ENCODE data around the gene HIF3A. TPM values are rescaled to one million over a fixed set of nuclear protein-coding genes. Genes with fewer than 3 reads are reported as not detected.

The HIF3A gene
- polyA plus RNA-seq, 2 of the 4 experiments (the other 2 are of a cell fraction): not detected

DNA sequence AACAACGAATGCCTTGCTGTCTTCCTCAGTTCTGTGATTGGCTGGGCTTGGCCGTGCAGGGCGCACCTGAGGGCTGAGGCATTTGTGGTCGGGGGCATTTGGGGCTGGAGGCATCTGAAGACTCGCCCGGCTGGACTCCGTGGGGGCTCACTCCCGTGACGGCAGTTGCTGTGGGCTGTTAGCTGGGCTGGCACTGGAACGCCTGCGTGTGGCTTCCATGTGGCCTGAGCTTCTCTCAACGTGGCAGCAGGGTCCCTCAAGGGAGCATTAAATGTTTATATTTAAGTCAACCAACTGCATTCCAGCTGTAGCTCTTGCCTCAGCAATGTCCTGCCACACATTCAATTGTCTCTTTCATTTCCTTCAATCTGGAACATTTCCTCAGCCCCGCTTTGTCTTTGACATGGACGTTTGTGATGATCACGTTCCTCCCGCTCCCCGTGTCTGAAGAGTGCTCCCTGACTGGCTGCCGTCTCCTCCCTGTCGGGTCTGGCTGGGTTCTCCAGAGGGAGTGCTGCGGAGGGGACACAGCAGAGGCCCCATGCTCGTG lies 95.5 kb downstream of the HIF3A start:
- no peaks in the 10 kb centered on the region for H3K4me1 ChIP-seq
- WGBS (ENCODE audit: missing lambda C conversion rate): 87% methylated on average over 21 of the region's 21 CpGs
- no peak for DNase-seq (ENCODE audit: low read depth in 1 of 2, low spot score in 1 of 2)
- ChIA-PET CTCF (interaction anchor here (0.6 to 30.8 kb wide), 8 partner anchors 9 to 121 kb away, joined by 3 to 501 read pairs (median 14); partner anchors contain the start of gene PPP5C), POLR2A (no interaction called here)
- no peak for ATAC-seq
- H3K4me3 ChIP-seq: no peak overlapping the region
- H3K4me2 ChIP-seq: no peak overlapping the region
- H3K27ac ChIP-seq: no peak overlapping the region
- peaks cover 6% of the 10 kb centered on the region; the same call in 1 of the 3 replicates for H3K9me3 ChIP-seq
- no peak for FAIRE-seq
- TF ChIP-seq POLR2AphosphoS2 (conservative IDR thresholded peaks at IDR 0.05; ENCODE audit: low read length) (0 out of 2 replicates have a peak, but pooled peaks have one; percentile 41), EP300 (IDR thresholded peaks at IDR 0.05) (no peak)

DNA sequence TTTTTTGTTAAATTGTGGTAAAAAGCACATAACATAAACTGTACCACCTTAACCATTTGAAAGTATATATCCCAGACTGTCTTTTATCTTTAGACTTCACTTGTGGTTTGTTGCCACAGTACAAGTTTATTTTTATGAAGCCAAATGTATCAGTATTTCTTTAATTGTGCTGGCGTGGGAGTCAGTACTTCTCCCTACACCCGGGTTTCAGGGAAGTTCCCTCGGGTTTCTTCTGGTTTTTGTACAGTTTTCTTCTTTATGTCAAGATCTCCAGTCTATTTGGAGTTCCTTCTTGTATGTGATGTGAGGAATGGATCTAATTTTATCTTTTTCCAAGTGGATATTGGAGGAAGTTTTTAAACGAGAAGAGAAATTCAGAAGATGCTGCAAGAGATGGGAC lies 96.0 kb downstream of the HIF3A start:
- TF ChIP-seq CBX2 (IDR thresholded peaks at IDR 0.05; ENCODE audit: borderline replicate concordance, low read depth): no peak
- peaks cover 6% of the 10 kb centered on the region; the same call in 1 of the 3 replicates for H3K9me3 ChIP-seq
- no peak overlapping the region for H3K4me2 ChIP-seq
- H3K4me3 ChIP-seq: no peak overlapping the region
- CTCF ChIA-PET: interaction anchor here (1.2 to 30.8 kb wide), 8 partner anchors 9 to 121 kb away, joined by 4 to 501 read pairs (median 44); no protein-coding TSS in a partner anchor
- POLR2A ChIA-PET: no interaction called here
- H3K4me1 ChIP-seq: no peaks in the 10 kb centered on the region
- no peak for FAIRE-seq
- DNase-seq (ENCODE audit: low read depth in 1 of 2, low spot score in 1 of 2): no peak
- no peak overlapping the region for H3K27ac ChIP-seq
- ATAC-seq: no peak
- whole genome bisulfite sequencing (ENCODE audit: missing lambda C conversion rate): 65% methylated on average over 4 of the region's 4 CpGs

Small RNA genes lying within 50 kb of the gene (small RNA-seq; reads per million reads assigned to genes)
- 0 reads per million in 6 experiments for gene RNU6-924P

Other genes with a start within 250 kb of the HIF3A start
- gene IGFL3, start 172.4 kb upstream of the HIF3A start, polyA plus RNA-seq (2011; rRNA removed): 0.16 TPM in 1 of 2 replicates, not detected in the other
- 0.44 to 1.1 TPM (median 0.66 TPM) in 3 replicates for gene IGFL3, start 172.4 kb upstream of the HIF3A start, polyA plus RNA-seq (2017; fragmentation: RNase III; extraction: RNeasy Plus Mini Kit Qiagen cat#74134 plus additional on column Dnase treatment)
- gene IGFL2, start 148.8 kb upstream of the HIF3A start, polyA plus RNA-seq (2011; rRNA removed): 0.78 and 1.9 TPM in 2 replicates
- gene IGFL2, start 148.8 kb upstream of the HIF3A start, polyA plus RNA-seq (2017; fragmentation: RNase III; extraction: RNeasy Plus Mini Kit Qiagen cat#74134 plus additional on column Dnase treatment): 0.21 to 1.4 TPM (median 1.1 TPM) in 3 replicates
- 0.70 and 0.88 TPM in 2 replicates for gene IGFL1, start 67.3 kb upstream of the HIF3A start, polyA plus RNA-seq (2011; rRNA removed)
- 1.0 to 1.9 TPM (median 1.1 TPM) in 3 replicates for gene IGFL1, start 67.3 kb upstream of the HIF3A start, polyA plus RNA-seq (2017; fragmentation: RNase III; extraction: RNeasy Plus Mini Kit Qiagen cat#74134 plus additional on column Dnase treatment)
- 107 and 126 TPM in 2 replicates for gene PPP5C, start 50.0 kb downstream of the HIF3A start, polyA plus RNA-seq (2011; rRNA removed)
- gene PPP5C, start 50.0 kb downstream of the HIF3A start, polyA plus RNA-seq (2017; fragmentation: RNase III; extraction: RNeasy Plus Mini Kit Qiagen cat#74134 plus additional on column Dnase treatment): 93.5 to 99.8 TPM (median 94.2 TPM) in 3 replicates
- 0.04 TPM in 1 of 2 replicates, not detected in the other for gene CCDC8, start 116.5 kb downstream of the HIF3A start, polyA plus RNA-seq (2011; rRNA removed)
- 0.03 to 0.08 TPM in 2 of 3 replicates, not detected in the other for gene CCDC8, start 116.5 kb downstream of the HIF3A start, polyA plus RNA-seq (2017; fragmentation: RNase III; extraction: RNeasy Plus Mini Kit Qiagen cat#74134 plus additional on column Dnase treatment)
- 0.01 TPM in 1 of 2 replicates, not detected in the other for gene PNMA8C, start 131.9 kb downstream of the HIF3A start, polyA plus RNA-seq (2011; rRNA removed)
- gene PNMA8C, start 131.9 kb downstream of the HIF3A start, polyA plus RNA-seq (2017; fragmentation: RNase III; extraction: RNeasy Plus Mini Kit Qiagen cat#74134 plus additional on column Dnase treatment): not detected in 3 replicates
- 11.2 and 14.1 TPM in 2 replicates for gene PNMA8A, start 174.5 kb downstream of the HIF3A start, polyA plus RNA-seq (2011; rRNA removed)
- gene PNMA8A, start 174.5 kb downstream of the HIF3A start, polyA plus RNA-seq (2017; fragmentation: RNase III; extraction: RNeasy Plus Mini Kit Qiagen cat#74134 plus additional on column Dnase treatment): 14.9 to 17.2 TPM (median 15.4 TPM) in 3 replicates
- gene PNMA8B, start 198.8 kb downstream of the HIF3A start, polyA plus RNA-seq (2011; rRNA removed): not detected in 2 replicates
- not detected in 3 replicates for gene PNMA8B, start 198.8 kb downstream of the HIF3A start, polyA plus RNA-seq (2017; fragmentation: RNase III; extraction: RNeasy Plus Mini Kit Qiagen cat#74134 plus additional on column Dnase treatment)

Data from A549 (cell line).